IgD-negative memory B cell (primary cell): ENCODE results near the gene SH3RF1. TPM values are rescaled to one million over a fixed set of nuclear protein-coding genes. Genes with fewer than 3 reads are reported as not detected.

Source experiments
- H3K27ac Mint-ChIP-seq, 3 donors: one replicate each; pipeline ENCODE4 v1.8.0; 2020 to 2022; ENCODE audit warnings: mild to moderate bottlenecking in 3 of 3, mixed read lengths in 3 of 3, moderate library complexity in 1 of 3
- H3K27me3 Mint-ChIP-seq: one replicate; pipeline ENCODE4 v1.8.0; 2021; ENCODE audit warnings: mixed read lengths
- H3K36me3 Mint-ChIP-seq: one replicate; pipeline ENCODE4 v1.8.0; 2020; ENCODE audit warnings: mild to moderate bottlenecking, mixed read lengths
- H3K4me1 Mint-ChIP-seq, 3 donors: one replicate each; pipeline ENCODE4 v1.8.0; 2020 to 2022; ENCODE audit warnings: mixed read lengths in 3 of 3, mild to moderate bottlenecking in 1 of 3
- H3K4me3 Mint-ChIP-seq, 4 donors: one replicate each; pipeline ENCODE4 v1.8.0; 2020 to 2022; ENCODE audit warnings: mild to moderate bottlenecking in 4 of 4, mixed read lengths in 4 of 4, moderate library complexity in 3 of 4
- H3K9me3 Mint-ChIP-seq, 3 donors: one replicate each; pipeline ENCODE4 v1.8.0; 2020 to 2021; ENCODE audit warnings: mixed read lengths in 3 of 3, mild to moderate bottlenecking in 1 of 3
- polyA plus RNA-seq: library from polyadenylated mRNA; unstranded; fragments of 300-500 nt; fragmentation: Illumina TruSeq; gene quantifications from one replicate; pipeline ENCODE4 v1.2.3, GENCODE V29; 2021

The SH3RF1 gene
- polyA plus RNA-seq, 1 donor from 2014 or later: 2.2 TPM

- peaks cover 24% of the 10 kb centered on the region for H3K36me3 Mint-ChIP-seq
- H3K4me3 Mint-ChIP-seq: no peak overlapping the region
- H3K27me3 Mint-ChIP-seq: no peaks in the 10 kb centered on the region
- H3K4me1 Mint-ChIP-seq: no peaks in the 10 kb centered on the region
- H3K27ac Mint-ChIP-seq: peak overlapping the region in 1 of 3 donors; percentile 37
- peaks cover 0 to 1% (median 0%) of the 10 kb centered on the region in 3 donors for H3K9me3 Mint-ChIP-seq
Observed at GRCh38 chr4:169128902-169129301, 141.9 kb downstream of the SH3RF1 start.

DNA sequence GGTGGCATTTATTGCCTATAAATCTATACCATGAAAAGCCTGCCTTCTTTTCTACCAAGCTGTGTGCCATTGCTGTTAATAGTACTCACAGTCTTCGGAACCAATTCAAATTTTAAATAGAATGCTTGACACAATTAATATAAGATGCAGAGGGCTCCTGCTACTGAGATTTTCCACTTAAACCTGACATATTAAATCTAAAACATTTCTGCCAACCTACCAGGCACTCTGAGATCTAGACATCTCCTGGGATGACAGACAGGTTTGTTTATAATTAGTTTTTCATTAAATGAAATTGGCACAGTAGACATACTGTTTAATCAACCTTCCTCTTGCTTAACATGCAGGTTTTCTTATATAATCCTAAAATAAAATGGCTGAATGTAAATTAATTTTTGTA lies 143.4 kb downstream of the SH3RF1 start:
- peaks cover 0 to 1% (median 0%) of the 10 kb centered on the region in 3 donors for H3K9me3 Mint-ChIP-seq
- no peak overlapping the region for H3K4me3 Mint-ChIP-seq
- no peaks in the 10 kb centered on the region for H3K27me3 Mint-ChIP-seq
- H3K36me3 Mint-ChIP-seq: peaks cover 20% of the 10 kb centered on the region
- no peaks in the 10 kb centered on the region for H3K4me1 Mint-ChIP-seq
- no peak overlapping the region for H3K27ac Mint-ChIP-seq

- no peaks in the 10 kb centered on the region for H3K9me3 Mint-ChIP-seq
Observed at GRCh38 chr4:169124661-169125060, 146.1 kb downstream of the SH3RF1 start.

GRCh38 chr4:169122422-169122821 lies 148.3 kb downstream of the SH3RF1 start:
- Mint-ChIP-seq H3K36me3 (peaks cover 13% of the 10 kb centered on the region), H3K4me3 (no peak overlapping the region), H3K27ac (peak overlapping the region in 1 of 3 donors; percentile 5), H3K27me3 (no peaks in the 10 kb centered on the region), H3K4me1 (no peaks in the 10 kb centered on the region), H3K9me3 (no peaks in the 10 kb centered on the region)

More at GRCh38 chr4:169124661-169125060, 146.1 kb downstream of the SH3RF1 start:
- Mint-ChIP-seq H3K4me1 (no peaks in the 10 kb centered on the region), H3K27ac (no peak overlapping the region), H3K4me3 (no peak overlapping the region), H3K27me3 (no peaks in the 10 kb centered on the region), H3K36me3 (peaks cover 13% of the 10 kb centered on the region)

- Mint-ChIP-seq H3K4me1 (no peaks in the 10 kb centered on the region), H3K9me3 (no peaks in the 10 kb centered on the region), H3K36me3 (peaks cover 11% of the 10 kb centered on the region), H3K27ac (peak overlapping the region in 1 of 3 donors; percentile 5), H3K4me3 (no peak overlapping the region), H3K27me3 (no peaks in the 10 kb centered on the region)
Observed at GRCh38 chr4:169121861-169122382, 148.8 kb downstream of the SH3RF1 start.

DNA sequence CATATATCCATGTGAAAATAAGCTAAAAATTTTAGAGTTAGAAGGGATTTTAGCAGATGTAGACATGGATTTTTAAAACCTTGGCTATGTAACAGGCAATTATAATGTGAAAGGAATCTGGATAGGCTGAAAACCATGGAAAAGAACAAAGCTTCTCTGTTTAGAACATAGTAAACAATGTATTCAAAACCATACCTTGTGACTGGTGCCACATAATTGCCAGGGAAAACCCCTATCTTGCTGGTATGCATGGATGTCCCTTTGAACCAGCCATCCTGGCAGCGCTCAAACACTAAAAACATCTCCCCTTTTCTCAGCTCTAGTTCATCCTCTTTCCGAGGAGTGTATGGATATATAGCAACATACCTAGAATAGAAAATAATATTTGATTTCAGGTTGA lies 150.1 kb downstream of the SH3RF1 start:
- Mint-ChIP-seq H3K4me3 (no peak overlapping the region), H3K27me3 (no peaks in the 10 kb centered on the region), H3K36me3 (peaks cover 10% of the 10 kb centered on the region), H3K4me1 (no peaks in the 10 kb centered on the region), H3K9me3 (no peaks in the 10 kb centered on the region), H3K27ac (no peak overlapping the region)

- Mint-ChIP-seq H3K9me3 (no peaks in the 10 kb centered on the region), H3K4me3 (no peak overlapping the region), H3K36me3 (peaks cover 10% of the 10 kb centered on the region), H3K4me1 (no peaks in the 10 kb centered on the region), H3K27ac (no peak overlapping the region), H3K27me3 (no peaks in the 10 kb centered on the region)
Observed at GRCh38 chr4:169119536-169119935, 151.2 kb downstream of the SH3RF1 start.

- H3K9me3 Mint-ChIP-seq: no peaks in the 10 kb centered on the region
- no peaks in the 10 kb centered on the region for H3K27me3 Mint-ChIP-seq
- no peak overlapping the region for H3K4me3 Mint-ChIP-seq
- H3K36me3 Mint-ChIP-seq: peaks cover 7% of the 10 kb centered on the region
- H3K4me1 Mint-ChIP-seq: no peaks in the 10 kb centered on the region
- H3K27ac Mint-ChIP-seq: no peak overlapping the region
Observed at GRCh38 chr4:169117591-169118081, 153.1 kb downstream of the SH3RF1 start.

DNA sequence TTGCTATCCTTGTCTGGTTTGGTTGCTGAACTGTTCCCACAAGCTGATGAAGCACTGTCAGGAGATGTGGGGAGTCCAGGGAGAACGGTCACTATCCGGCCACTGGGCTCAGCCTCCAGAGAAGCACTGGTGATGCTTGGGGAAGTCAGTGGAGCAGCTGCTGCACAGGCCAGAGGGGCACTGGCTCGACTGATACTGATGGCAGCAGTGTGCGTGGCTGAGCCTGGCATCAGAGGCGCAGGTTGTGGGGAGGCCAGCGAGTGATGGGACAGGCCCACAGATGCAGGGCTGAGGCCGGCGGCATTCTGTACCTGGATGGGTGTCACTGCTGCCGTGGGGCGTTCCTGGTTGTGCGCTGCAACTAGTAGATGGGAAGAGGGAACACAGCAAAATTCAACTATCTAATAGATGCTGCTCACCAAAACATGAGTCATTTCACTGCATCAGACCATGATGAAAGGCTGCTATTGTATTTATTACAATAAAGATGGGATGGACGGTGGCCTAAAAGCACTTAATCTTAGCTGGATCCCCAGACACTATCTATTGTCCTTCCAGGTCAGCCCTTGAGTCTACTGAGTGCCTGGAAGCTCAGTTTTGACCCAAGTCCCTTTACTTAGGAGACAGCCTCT lies 154.4 kb downstream of the SH3RF1 start:
- H3K4me3 Mint-ChIP-seq: no peak overlapping the region
- peaks cover 13% of the 10 kb centered on the region for H3K36me3 Mint-ChIP-seq
- H3K27me3 Mint-ChIP-seq: no peaks in the 10 kb centered on the region
- no peaks in the 10 kb centered on the region for H3K4me1 Mint-ChIP-seq
- no peak overlapping the region for H3K27ac Mint-ChIP-seq
- H3K9me3 Mint-ChIP-seq: no peaks in the 10 kb centered on the region

DNA sequence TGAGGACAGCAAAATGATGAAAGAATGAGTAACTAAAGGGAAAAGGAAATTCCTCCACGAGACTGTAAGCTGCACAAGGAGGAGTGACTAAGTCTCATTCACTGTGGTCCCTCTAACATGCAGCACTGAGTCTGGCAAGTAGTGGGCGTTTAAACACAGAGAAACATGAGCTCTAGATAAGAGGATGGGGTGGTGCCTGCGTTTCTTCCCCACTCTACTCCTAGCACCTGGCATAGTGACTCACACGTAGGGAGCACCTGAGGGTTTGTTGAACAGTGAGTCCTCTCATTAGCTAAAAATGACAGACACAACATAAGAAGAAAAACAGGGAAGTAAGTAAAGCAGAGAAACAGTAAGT lies 154.9 kb downstream of the SH3RF1 start:
- Mint-ChIP-seq H3K4me1 (no peaks in the 10 kb centered on the region), H3K9me3 (no peaks in the 10 kb centered on the region), H3K27me3 (no peaks in the 10 kb centered on the region), H3K27ac (no peak overlapping the region), H3K36me3 (peaks cover 13% of the 10 kb centered on the region), H3K4me3 (no peak overlapping the region)

DNA sequence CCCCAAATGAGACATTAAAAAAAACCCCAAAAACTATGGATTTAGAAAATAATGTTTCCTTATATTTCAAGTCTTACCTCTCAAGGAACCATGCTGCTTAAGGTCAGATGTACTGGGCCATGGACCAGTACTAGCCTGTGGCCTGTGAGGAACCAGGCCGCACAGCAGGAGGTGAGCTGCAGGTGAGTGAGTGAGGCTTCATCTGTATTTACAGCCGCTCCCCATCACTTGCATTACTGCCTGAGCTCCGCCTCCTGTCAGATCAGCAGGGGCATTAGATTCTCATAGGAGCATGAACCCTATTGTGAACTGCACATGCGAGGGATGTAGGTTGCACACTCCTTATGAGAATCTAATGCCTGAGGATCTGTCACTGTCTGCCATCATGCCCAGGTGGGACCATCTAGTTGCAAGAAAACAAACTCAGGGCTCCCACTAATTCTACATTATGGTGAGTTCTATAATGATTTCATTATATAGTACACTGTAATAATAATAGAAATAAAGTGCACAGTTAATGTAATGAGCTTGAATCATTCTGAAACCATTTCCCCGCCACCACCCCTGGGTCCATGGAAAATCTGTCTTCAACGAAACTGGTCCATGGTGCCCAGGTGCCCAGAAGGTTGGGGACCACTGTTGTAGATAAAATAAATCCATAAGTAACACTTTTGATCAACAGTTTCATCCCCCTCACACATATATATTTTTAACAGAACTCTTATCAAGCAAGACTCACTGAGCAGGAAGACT lies 155.4 kb downstream of the SH3RF1 start:
- no peaks in the 10 kb centered on the region for H3K9me3 Mint-ChIP-seq
- H3K27me3 Mint-ChIP-seq: no peaks in the 10 kb centered on the region
- peaks cover 17% of the 10 kb centered on the region for H3K36me3 Mint-ChIP-seq
- H3K27ac Mint-ChIP-seq: no peak overlapping the region
- H3K4me3 Mint-ChIP-seq: no peak overlapping the region
- H3K4me1 Mint-ChIP-seq: no peaks in the 10 kb centered on the region

- Mint-ChIP-seq H3K27me3 (no peaks in the 10 kb centered on the region), H3K4me1 (no peaks in the 10 kb centered on the region), H3K4me3 (no peak overlapping the region), H3K27ac (no peak overlapping the region), H3K36me3 (peaks cover 17% of the 10 kb centered on the region), H3K9me3 (no peaks in the 10 kb centered on the region)
Observed at GRCh38 chr4:169114341-169114974, 156.3 kb downstream of the SH3RF1 start.

DNA sequence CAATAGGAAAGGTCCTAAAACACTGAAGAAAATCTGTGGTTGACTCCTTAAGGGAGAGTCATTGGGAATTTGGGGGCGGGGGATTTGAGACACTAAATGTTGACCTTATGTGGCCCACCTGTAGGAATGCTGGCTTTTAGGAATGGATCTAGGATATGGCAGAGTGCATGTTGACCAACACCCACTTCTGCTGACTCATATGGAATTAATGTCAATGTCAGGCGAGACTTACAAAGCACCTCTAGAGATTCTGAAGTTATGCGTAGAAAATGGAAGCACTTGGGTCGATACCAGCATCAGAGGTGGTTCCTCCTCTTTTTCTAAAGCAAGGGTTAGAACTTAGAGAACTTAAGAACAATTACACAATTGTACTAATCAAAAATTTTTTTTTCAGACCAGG lies 160.1 kb downstream of the SH3RF1 start:
- Mint-ChIP-seq H3K4me1 (no peaks in the 10 kb centered on the region), H3K36me3 (peaks cover 17% of the 10 kb centered on the region), H3K27me3 (no peaks in the 10 kb centered on the region), H3K4me3 (no peak overlapping the region), H3K9me3 (no peaks in the 10 kb centered on the region), H3K27ac (no peak overlapping the region)

DNA sequence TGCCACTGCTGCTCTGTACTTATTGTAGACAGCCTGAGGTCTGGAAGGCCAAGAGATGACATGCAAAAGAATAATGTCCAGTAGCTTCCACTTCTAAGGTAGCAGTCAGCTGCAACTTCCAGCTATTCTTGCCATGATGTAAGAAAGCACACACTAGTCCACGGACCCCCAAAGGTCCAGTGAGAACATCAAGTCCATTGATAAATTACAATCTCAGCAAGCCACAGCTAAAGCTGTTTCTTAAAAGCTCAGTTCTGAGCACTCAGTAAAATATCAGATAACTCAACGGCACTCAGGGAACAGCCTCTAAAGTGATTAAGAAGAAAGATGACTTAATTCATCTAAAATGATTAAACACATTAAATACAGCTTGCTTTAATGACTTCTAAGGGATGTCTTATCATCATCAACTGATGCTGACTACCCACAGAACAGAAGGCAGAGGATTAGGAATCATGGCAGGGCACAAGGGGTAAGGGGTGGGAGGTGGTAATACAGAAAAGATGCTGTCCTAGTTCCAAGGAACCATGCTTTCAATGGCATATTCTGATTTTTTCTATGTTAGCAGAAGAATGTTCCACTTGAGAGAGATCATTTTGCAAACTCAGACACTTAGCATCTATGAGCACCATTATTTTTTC lies 161.6 kb downstream of the SH3RF1 start:
- peak overlapping the region in 1 of 3 donors; percentile 41 for H3K27ac Mint-ChIP-seq
- no peaks in the 10 kb centered on the region for H3K9me3 Mint-ChIP-seq
- H3K4me3 Mint-ChIP-seq: no peak overlapping the region
- H3K36me3 Mint-ChIP-seq: peaks cover 20% of the 10 kb centered on the region
- H3K27me3 Mint-ChIP-seq: no peaks in the 10 kb centered on the region
- H3K4me1 Mint-ChIP-seq: no peaks in the 10 kb centered on the region

DNA sequence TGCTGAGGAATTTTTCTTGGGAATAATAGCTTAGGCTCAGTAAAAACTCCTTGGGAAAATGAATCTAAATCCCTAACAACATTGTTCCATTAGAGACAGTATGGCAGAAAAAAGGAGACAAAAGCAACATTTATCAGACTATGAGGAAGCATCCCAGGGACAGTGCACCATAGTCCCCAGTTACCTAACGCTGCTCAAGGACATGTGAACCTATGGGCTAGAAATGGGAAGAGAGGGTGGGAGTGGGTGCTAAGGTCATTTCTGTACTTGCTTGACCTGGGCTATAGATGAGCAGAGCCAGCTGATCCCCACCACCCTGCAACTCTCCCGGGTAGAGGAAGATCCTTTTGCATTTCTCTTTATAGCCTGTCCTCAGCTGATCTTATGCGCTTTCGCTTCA lies 162.5 kb downstream of the SH3RF1 start:
- Mint-ChIP-seq H3K27me3 (no peaks in the 10 kb centered on the region), H3K4me1 (no peaks in the 10 kb centered on the region), H3K36me3 (peaks cover 20% of the 10 kb centered on the region), H3K27ac (no peak overlapping the region), H3K4me3 (no peak overlapping the region), H3K9me3 (no peaks in the 10 kb centered on the region)
